Right cardiac atrium (tissue), 5 donors: ENCODE data around the gene NIP7. TPM values are rescaled to one million over a fixed set of nuclear protein-coding genes. Genes with fewer than 3 reads are reported as not detected.
"Not testable (repeated sequence)": the region's sequence is repeated elsewhere in the genome, so short reads cannot be mapped to it uniquely, and the experiment has no call there.

Experiments used
- ATAC-seq, 2 donors: fragments of 200-7000 bp; cut with Tn5 transposase; one replicate each; pipeline versions ENCODE4 v1.8.0 to v1.9.1; 2020; ENCODE audit warnings: moderate library complexity in 2 of 2, mild to moderate bottlenecking in 1 of 2
- DNase-seq, 3 donors: peaks; one replicate each; pipeline ENCODE4 v3.0.0-alpha.2; 2020
- H3K27ac ChIP-seq: one replicate; pipeline ENCODE4 v1.5.1; 2013; ENCODE audit warnings: mild to moderate bottlenecking, low read length, control low read depth, moderate library complexity
- H3K27me3 ChIP-seq: one replicate; pipeline ENCODE4 v1.6.1; 2013; ENCODE audit not compliant: control insufficient read depth, insufficient read depth
- H3K4me1 ChIP-seq: one replicate; pipeline ENCODE4 v1.6.1; 2013; ENCODE audit warnings: low read length; ENCODE audit not compliant: control insufficient read depth, insufficient read depth
- H3K4me3 ChIP-seq: one replicate; pipeline ENCODE4 v1.5.1; 2013; ENCODE audit warnings: low read length, control low read depth
- H3K9me3 ChIP-seq: one replicate; pipeline ENCODE4 v1.6.1; 2013; ENCODE audit warnings: low read length; ENCODE audit not compliant: control insufficient read depth
- WGBS: extraction: QIAGEN DNeasy Blood & Tissue Kit; methylation state at CpG from one replicate; pipeline ENCODE4 v1.1.7; 2013; 5-methylcytosine and 5-hydroxymethylcytosine counted together
- intact Hi-C, 4 donors: fragments of 100-400 bp; cut with DNase I; formaldehyde crosslinking; loops; one replicate each; pipeline versions ENCODE4 v1.11.0 to v1.14.0; 2022 to 2023
- polyA plus RNA-seq: library from polyadenylated mRNA; stranded (reverse); fragments of 200-250 nt; gene quantifications from one replicate; pipeline ENCODE4 v1.2.3, GENCODE V29; 2013
- total RNA-seq, 4 donors: library from RNA; stranded (reverse); fragmentation: NEBNext Ultra II Directional; extraction: Animal tissue kit (Norgen Biotek cat#: 25700); gene quantifications; one replicate each; pipeline ENCODE4 v1.2.1, GENCODE V29; 2021
- donor health status: healthy with polysubstance abuse.
- donor health status: DM: no; HTN: yes; CAD: no.
- donor health status: DM: no; HTN: no; CAD: no.
- donor health status: DM: no; HTN: yes; CAD: no; lungs with severe emphysema.
- donor health status: DM: yes; HTN: yes; CAD: no.

The NIP7 gene
- total and polyA plus RNA-seq, 5 donors: 6.2 to 14.8 (median 8.6) TPM

DNA sequence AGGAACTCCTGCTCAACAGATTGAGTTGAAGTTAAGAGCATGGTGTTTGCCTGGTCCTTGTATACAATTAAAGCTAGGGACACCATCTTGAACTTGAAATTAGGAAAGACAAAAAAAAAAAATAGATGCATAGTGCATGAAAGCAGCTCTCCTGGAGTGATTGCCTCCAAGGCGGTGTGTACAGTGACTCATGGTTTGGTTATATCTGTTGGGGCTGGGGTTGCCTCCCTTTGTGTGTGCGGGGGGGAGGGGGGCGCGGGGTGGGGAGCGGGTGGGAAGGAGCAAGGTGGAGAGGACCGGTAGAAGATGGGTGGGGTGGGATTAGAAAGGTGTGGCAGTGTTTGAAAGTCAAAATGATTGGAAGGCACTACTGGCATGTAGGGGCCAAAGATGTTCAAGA is 8.7 kb downstream of the NIP7 start:
- Histone ChIP-seq H3K27me3 (no peaks in the 10 kb centered on the region), H3K27ac (no peak overlapping the region), H3K4me1 (no peaks in the 10 kb centered on the region), H3K4me3 (no peak overlapping the region), H3K9me3 (no peaks in the 10 kb centered on the region)
- DNase-seq: no peak
- intact Hi-C loops: no loop called here
- 97% methylated on average over 6 of the region's 6 CpGs for WGBS
- ATAC-seq: no peak

GRCh38 chr16:69349536-69349935 is 10.0 kb downstream of the NIP7 start:
- 81% methylated on average over 10 of the region's 10 CpGs for WGBS
- Histone ChIP-seq H3K4me3 (no peak overlapping the region), H3K27ac (no peak overlapping the region), H3K9me3 (no peaks in the 10 kb centered on the region), H3K4me1 (no peaks in the 10 kb centered on the region), H3K27me3 (no peaks in the 10 kb centered on the region)
- intact Hi-C loops: no loop called here
- no peak for ATAC-seq
- no peak for DNase-seq

- 80% methylated on average over 6 of the region's 6 CpGs for WGBS
- H3K4me3 ChIP-seq: no peak overlapping the region
- H3K4me1 ChIP-seq: no peaks in the 10 kb centered on the region
- intact Hi-C loops: no loop called here
- DNase-seq (no peak), ATAC-seq (no peak)
- H3K27ac ChIP-seq: no peak overlapping the region
- no peaks in the 10 kb centered on the region for H3K9me3 ChIP-seq
- H3K27me3 ChIP-seq: no peaks in the 10 kb centered on the region
These were observed 11.1 kb downstream of the NIP7 start for GRCh38 chr16:69350536-69351133.

GRCh38 chr16:69351309-69352027 is 11.9 kb downstream of the NIP7 start, which contains the start of gene TMED6:
TSS of gene TMED6 (minus strand) at chr16:69351786. CDS start at chr16:69351753, 33 bp downstream.
- 85% methylated on average over 12 of the region's 12 CpGs for WGBS
- intact Hi-C loops: no loop called here

GRCh38 chr16:69360070-69360469 is 20.5 kb downstream of the NIP7 start:
- intact Hi-C loops, H3K27ac ChIP-seq, H3K4me3 ChIP-seq, ATAC-seq, H3K4me1 ChIP-seq, H3K27me3 ChIP-seq, DNase-seq, H3K9me3 ChIP-seq: not testable (repeated sequence)
- WGBS: 97% methylated on average over 9 of the region's 9 CpGs

More at GRCh38 chr16:69351309-69352027, 11.9 kb downstream of the NIP7 start, which contains the start of gene TMED6:
- no peaks in the 10 kb centered on the region for H3K9me3 ChIP-seq
- H3K27ac ChIP-seq: no peak within 1 kb of the TSS
- H3K4me3 ChIP-seq: no peak within 1 kb of the TSS
- DNase-seq (no peak), ATAC-seq (no peak)
- H3K27me3 ChIP-seq: no peaks in the 10 kb centered on the region
- H3K4me1 ChIP-seq: no peaks in the 10 kb centered on the region

DNA sequence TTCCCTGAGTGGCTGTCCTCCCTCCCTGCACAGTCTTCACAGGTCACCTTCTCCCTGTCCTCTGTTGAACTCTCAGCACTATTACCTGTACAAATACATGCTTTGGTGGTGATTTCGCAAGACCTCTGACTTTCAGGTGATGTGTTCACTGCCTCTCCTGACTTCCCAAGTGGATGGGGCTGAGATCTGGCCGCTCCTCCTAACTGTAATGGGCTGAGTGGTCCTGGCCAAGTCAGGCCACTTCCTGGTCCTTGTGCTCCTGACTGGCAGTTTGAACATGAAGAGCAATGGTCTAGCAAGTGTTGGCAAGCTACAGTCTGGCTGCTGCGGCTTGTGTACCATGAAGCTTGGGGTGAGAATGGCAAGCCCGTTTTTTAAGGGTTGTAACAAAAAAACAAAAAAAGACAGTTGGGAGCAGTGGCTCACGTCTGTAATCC is 23.7 kb downstream of the NIP7 start:
- intact Hi-C loops: no loop called here
- DNase-seq: no peak
- Histone ChIP-seq H3K27me3 (no peaks in the 10 kb centered on the region), H3K27ac (no peak overlapping the region), H3K4me3 (no peak overlapping the region), H3K9me3 (no peaks in the 10 kb centered on the region), H3K4me1 (no peaks in the 10 kb centered on the region)
- no peak for ATAC-seq
- WGBS: 92% methylated on average over 5 of the region's 5 CpGs

- no peak for ATAC-seq
- WGBS: 85% methylated on average over 2 of the region's 2 CpGs
- no peak overlapping the region for H3K4me3 ChIP-seq
These were observed 24.5 kb downstream of the NIP7 start for GRCh38 chr16:69364088-69364487.

DNA sequence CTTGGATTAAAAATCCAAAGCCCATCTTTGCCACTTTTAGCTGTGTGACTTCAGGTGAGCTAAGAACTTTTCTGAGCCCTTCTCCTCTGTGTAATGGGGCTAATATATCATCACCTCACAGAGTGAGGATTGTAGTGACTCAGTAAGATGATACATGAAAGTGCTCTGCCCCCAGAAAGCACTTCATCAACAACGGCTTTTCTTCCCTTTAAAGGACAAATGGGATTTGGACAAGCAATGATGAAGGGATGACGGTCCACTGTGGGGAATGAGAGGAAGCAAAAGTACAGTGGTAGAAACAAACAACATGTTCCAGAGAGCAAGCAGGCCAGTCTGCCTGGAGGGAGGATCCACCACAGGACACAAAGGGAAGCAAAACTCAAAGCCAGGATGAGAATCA is 26.3 kb downstream of the NIP7 start:
- Histone ChIP-seq H3K4me3 (no peak overlapping the region), H3K27me3 (no peaks in the 10 kb centered on the region), H3K4me1 (no peaks in the 10 kb centered on the region), H3K27ac (no peak overlapping the region), H3K9me3 (no peaks in the 10 kb centered on the region)
- WGBS: 90% methylated on average over 2 of the region's 2 CpGs
- ATAC-seq (no peak), DNase-seq (no peak)
- intact Hi-C loops: no loop called here

More at GRCh38 chr16:69364088-69364487, 24.5 kb downstream of the NIP7 start:
- Histone ChIP-seq H3K27me3 (no peaks in the 10 kb centered on the region), H3K27ac (no peak overlapping the region), H3K4me1 (no peaks in the 10 kb centered on the region), H3K9me3 (no peaks in the 10 kb centered on the region)
- intact Hi-C loops: no loop called here
- no peak for DNase-seq

DNA sequence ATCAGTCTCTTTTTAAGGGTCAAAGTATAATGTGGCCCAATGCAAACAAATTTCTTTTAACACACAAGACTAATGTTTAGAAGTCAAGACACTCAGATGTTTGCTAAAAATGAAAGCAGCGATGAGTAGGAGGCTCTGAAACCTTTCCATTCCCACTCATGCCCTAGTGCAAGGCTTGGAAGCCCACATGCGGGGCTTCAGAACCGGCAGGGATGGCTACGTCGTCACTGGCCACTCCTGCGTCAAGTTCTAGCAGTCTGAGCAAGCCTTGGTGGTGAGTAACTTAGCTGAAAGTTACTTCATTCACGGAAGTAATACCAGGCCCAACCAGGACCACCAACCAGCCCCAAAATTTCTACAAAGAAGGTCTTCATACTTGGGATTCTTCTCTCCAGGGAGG is 26.9 kb downstream of the NIP7 start:
- Histone ChIP-seq H3K4me3 (no peak overlapping the region), H3K27me3 (no peaks in the 10 kb centered on the region), H3K4me1 (no peaks in the 10 kb centered on the region), H3K9me3 (no peaks in the 10 kb centered on the region), H3K27ac (no peak overlapping the region)
- WGBS: 91% methylated on average over 7 of the region's 7 CpGs
- DNase-seq (no peak), ATAC-seq (no peak)
- intact Hi-C loops: no loop called here

DNA sequence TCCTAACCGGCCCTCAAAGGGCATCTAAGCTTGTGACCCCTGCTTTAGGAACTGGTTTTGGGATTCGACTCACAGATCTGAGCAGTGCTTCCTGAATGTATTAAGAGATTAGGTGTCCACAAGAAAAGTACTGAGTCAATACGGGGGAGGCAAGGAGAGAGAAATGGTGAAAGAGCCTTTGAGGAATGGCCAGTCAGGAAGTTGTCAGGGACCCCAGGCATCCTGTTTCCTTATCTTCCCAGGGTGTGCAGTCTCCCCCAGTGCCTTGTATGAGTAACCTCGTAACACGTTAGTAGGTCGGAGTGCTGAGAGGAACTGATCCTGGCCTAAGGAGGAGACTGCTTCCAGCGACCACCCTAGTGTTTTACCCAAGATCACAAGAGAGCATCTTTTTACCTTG is 28.4 kb downstream of the NIP7 start:
- WGBS: 64% methylated on average over 7 of the region's 7 CpGs
- H3K27me3 ChIP-seq: no peaks in the 10 kb centered on the region
- H3K9me3 ChIP-seq: no peaks in the 10 kb centered on the region
- ATAC-seq (no peak), DNase-seq (no peak)
- H3K4me3 ChIP-seq: no peak overlapping the region
- no peaks in the 10 kb centered on the region for H3K4me1 ChIP-seq
- intact Hi-C loops: no loop called here
- no peak overlapping the region for H3K27ac ChIP-seq

GRCh38 chr16:69368866-69369265 is 29.3 kb downstream of the NIP7 start:
- no peak overlapping the region for H3K27ac ChIP-seq
- H3K9me3 ChIP-seq: no peaks in the 10 kb centered on the region
- ATAC-seq (no peak), DNase-seq (no peak)
- intact Hi-C loops: no loop called here
- no peaks in the 10 kb centered on the region for H3K27me3 ChIP-seq
- 96% methylated on average over 4 of the region's 4 CpGs for WGBS
- H3K4me1 ChIP-seq: no peaks in the 10 kb centered on the region
- no peak overlapping the region for H3K4me3 ChIP-seq
